ENCODE measurements around the gene SPOCK1. TPM values are rescaled to one million over a fixed set of nuclear protein-coding genes. Genes with fewer than 3 reads are reported as not detected.

The SPOCK1 gene
- total and polyA plus RNA-seq, 2 of the 13 experiments (the other 11 are each of a cell fraction or from before 2014, with no cell fraction given) = 0.18 to 0.29 TPM

DNA sequence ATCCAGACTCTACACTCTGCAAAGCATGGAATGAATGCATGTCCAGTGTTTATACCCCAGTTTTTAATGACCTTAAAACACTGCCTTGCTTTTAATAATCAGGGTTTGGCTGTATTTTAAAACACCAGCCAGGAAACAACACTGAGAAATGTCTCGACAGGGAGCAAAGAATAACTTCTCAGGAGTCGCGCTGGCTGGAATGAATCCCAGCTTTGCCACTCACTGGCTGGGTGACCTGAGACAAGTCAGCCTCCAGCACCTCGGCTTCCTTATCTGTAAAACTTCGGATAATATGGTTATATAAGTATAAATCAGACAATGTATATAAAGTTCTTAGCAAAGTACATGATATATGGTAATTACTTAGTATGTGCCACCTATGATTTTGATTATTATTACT, 505.0 kb downstream of the SPOCK1 start (continued):
- TF ChIP-seq, protein P1, sequence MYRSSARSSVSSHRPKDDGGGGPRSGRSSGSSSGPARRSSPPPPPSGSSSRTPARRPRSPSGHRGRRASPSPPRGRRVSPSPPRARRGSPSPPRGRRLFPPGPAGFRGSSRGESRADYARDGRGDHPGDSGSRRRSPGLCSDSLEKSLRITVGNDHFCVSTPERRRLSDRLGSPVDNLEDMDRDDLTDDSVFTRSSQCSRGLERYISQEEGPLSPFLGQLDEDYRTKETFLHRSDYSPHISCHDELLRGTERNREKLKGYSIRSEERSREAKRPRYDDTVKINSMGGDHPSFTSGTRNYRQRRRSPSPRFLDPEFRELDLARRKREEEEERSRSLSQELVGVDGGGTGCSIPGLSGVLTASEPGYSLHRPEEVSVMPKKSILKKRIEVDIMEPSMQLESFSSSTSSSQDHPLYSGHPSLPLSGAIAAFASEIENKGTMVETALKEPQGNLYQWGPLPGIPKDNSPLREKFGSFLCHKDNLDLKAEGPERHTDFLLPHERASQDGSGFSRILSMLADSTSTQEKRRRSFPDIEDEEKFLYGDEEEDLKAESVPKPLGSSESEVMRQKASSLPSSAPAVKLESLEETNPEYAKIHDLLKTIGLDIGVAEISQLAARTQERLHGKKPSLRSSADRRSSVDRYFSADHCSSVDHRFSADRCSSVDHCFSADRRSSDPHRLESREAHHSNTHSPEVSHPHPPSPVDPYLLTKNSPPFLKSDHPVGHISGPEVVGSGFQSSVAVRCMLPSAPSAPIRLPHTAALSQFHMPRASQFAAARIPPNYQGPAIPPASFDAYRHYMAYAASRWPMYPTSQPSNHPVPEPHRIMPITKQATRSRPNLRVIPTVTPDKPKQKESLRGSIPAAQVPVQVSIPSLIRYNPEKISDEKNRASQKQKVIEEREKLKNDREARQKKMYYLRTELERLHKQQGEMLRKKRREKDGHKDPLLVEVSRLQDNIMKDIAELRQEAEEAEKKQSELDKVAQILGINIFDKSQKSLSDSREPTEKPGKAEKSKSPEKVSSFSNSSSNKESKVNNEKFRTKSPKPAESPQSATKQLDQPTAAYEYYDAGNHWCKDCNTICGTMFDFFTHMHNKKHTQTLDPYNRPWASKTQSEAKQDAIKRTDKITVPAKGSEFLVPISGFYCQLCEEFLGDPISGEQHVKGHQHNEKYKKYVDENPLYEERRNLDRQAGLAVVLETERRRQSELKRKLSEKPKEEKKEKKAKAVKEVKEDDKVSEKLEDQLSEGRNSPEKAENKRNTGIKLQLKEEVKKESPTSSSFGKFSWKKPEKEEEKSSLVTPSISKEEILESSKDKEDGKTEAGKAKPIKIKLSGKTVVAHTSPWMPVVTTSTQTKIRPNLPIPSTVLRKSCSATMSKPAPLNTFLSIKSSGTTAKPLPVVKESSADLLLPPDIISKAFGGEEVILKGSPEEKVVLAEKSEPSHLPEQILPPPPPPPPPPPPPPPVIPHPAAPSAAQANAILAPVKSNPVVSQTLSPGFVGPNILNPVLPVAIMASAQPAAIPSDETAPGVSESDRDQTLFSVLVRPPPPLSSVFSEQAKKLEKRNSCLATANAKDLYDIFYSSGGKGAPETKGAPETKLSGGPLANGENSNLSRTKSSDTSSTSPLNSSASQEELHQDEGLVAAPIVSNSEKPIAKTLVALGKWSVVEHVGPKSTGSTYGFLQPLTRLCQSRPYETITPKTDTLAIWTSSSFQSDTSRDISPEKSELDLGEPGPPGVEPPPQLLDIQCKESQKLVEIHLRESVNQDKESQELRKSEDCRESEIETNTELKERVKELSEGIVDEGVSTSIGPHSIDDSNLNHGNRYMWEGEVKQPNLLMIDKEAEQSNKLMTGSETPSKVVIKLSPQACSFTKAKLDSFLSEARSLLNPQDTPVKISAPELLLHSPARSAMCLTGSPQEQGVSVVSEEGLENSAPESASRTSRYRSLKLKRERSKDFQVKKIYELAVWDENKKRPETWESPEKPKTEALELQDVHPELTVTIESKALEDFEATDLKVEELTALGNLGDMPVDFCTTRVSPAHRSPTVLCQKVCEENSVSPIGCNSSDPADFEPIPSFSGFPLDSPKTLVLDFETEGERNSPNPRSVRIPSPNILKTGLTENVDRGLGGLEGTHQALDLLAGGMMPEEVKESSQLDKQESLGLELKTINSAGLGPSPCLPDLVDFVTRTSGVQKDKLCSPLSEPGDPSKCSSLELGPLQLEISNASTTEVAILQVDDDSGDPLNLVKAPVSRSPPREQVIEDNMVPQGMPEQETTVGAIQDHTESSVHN (CRISPR knock-in tag; IDR thresholded peaks at IDR 0.05) = no peak
- TF ChIP-seq NFKB2 (CRISPR knock-in tag; IDR thresholded peaks at IDR 0.05; ENCODE audit: borderline replicate concordance) (no peak), ZNF616 (CRISPR knock-in tag; IDR thresholded peaks at IDR 0.05; ENCODE audit: low read depth) (no peak), ZNF761 (CRISPR knock-in tag; conservative IDR thresholded peaks at IDR 0.05) (no peak), HNRNPK (IDR thresholded peaks at IDR 0.05; ENCODE audit: low read depth, low read length, poor library complexity, severe bottlenecking) (no peak), ZSCAN22 (CRISPR knock-in tag; IDR thresholded peaks at IDR 0.05) (no peak), PLRG1 (conservative IDR thresholded peaks at IDR 0.05) (no peak), ZNF460 (CRISPR knock-in tag; IDR thresholded peaks at IDR 0.05; ENCODE audit: borderline replicate concordance) (no peak)
- TF ChIP-seq, protein P2, sequence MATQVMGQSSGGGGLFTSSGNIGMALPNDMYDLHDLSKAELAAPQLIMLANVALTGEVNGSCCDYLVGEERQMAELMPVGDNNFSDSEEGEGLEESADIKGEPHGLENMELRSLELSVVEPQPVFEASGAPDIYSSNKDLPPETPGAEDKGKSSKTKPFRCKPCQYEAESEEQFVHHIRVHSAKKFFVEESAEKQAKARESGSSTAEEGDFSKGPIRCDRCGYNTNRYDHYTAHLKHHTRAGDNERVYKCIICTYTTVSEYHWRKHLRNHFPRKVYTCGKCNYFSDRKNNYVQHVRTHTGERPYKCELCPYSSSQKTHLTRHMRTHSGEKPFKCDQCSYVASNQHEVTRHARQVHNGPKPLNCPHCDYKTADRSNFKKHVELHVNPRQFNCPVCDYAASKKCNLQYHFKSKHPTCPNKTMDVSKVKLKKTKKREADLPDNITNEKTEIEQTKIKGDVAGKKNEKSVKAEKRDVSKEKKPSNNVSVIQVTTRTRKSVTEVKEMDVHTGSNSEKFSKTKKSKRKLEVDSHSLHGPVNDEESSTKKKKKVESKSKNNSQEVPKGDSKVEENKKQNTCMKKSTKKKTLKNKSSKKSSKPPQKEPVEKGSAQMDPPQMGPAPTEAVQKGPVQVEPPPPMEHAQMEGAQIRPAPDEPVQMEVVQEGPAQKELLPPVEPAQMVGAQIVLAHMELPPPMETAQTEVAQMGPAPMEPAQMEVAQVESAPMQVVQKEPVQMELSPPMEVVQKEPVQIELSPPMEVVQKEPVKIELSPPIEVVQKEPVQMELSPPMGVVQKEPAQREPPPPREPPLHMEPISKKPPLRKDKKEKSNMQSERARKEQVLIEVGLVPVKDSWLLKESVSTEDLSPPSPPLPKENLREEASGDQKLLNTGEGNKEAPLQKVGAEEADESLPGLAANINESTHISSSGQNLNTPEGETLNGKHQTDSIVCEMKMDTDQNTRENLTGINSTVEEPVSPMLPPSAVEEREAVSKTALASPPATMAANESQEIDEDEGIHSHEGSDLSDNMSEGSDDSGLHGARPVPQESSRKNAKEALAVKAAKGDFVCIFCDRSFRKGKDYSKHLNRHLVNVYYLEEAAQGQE (IDR thresholded peaks at IDR 0.05; ENCODE audit: borderline replicate concordance in 1 of 2, low read depth in 1 of 2, low read length in 2 of 2) = no peak
- TF ChIP-seq, protein P3, sequence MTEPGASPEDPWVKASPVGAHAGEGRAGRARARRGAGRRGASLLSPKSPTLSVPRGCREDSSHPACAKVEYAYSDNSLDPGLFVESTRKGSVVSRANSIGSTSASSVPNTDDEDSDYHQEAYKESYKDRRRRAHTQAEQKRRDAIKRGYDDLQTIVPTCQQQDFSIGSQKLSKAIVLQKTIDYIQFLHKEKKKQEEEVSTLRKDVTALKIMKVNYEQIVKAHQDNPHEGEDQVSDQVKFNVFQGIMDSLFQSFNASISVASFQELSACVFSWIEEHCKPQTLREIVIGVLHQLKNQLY (CRISPR knock-in tag; IDR thresholded peaks at IDR 0.05) = no peak
- TF ChIP-seq, protein P4, sequence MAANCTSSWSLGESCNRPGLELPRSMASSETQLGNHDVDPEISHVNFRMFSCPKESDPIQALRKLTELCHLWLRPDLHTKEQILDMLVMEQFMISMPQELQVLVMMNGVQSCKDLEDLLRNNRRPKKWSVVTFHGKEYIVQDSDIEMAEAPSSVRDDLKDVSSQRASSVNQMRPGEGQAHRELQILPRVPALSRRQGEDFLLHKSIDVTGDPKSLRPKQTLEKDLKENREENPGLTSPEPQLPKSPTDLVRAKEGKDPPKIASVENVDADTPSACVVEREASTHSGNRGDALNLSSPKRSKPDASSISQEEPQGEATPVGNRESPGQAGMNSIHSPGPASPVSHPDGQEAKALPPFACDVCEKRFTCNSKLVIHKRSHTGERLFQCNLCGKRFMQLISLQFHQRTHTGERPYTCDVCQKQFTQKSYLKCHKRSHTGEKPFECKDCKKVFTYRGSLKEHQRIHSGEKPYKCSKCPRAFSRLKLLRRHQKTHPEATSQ (CRISPR knock-in tag; IDR thresholded peaks at IDR 0.05; ENCODE audit: borderline replicate concordance) = no peak
